CD4-positive, alpha-beta memory T cell (primary cell): ENCODE measurements around the gene KDM1A. TPM values are rescaled to one million over a fixed set of nuclear protein-coding genes. Genes with fewer than 3 reads are reported as not detected.

ENCODE experiments used
- CTCF ChIA-PET: fragments of 350-600 bp; sonication (Branson Sonifier 250); formaldehyde crosslinking; loops from one replicate; lab custom pipeline; 2021; ENCODE audit warnings: inconsistent platforms; ENCODE audit not compliant: partially characterized antibody; lab: Charles Lee
- POLR2A ChIA-PET: fragments of 350-600 bp; sonication (Branson Sonifier 250); formaldehyde crosslinking; loops from one replicate; lab custom pipeline; 2021; ENCODE audit not compliant: partially characterized antibody; lab: Charles Lee
- DNase-seq, 5 donors: peaks; one replicate each; pipeline versions ENCODE4 v3.0.0 to v3.0.0-alpha.2; 2020 to 2022; ENCODE audit warnings: mixed read lengths in 1 of 5
- H3K27ac ChIP-seq: one replicate; pipeline ENCODE4 v1.7.0; 2013; ENCODE audit warnings: low read depth, low read length
- H3K27me3 ChIP-seq: 2 replicates; pipeline ENCODE4 v1.7.0; 2013; ENCODE audit warnings: mild to moderate bottlenecking, low read length, moderate library complexity; ENCODE audit not compliant: insufficient read depth
- H3K36me3 ChIP-seq: 2 replicates; pipeline ENCODE4 v1.7.0; 2013; ENCODE audit warnings: mild to moderate bottlenecking, low read length, moderate library complexity; ENCODE audit not compliant: insufficient read depth
- H3K4me1 ChIP-seq: 2 replicates; pipeline ENCODE4 v1.7.0; 2013; ENCODE audit warnings: mild to moderate bottlenecking, low read length, moderate library complexity; ENCODE audit not compliant: insufficient read depth
- H3K4me3 ChIP-seq, 2 donors: one replicate each; pipeline ENCODE4 v1.7.0; 2013; ENCODE audit warnings: low read length in 2 of 2, mild to moderate bottlenecking in 1 of 2
- H3K9me3 ChIP-seq, 2 donors: one replicate each; pipeline ENCODE4 v1.7.0; 2013; ENCODE audit warnings: low read length in 2 of 2, control low read depth in 1 of 2; ENCODE audit not compliant: control insufficient read depth in 1 of 2
- H3K27ac Mint-ChIP-seq, 7 donors: one replicate each; pipeline ENCODE4 v1.8.0; 2020 to 2021; ENCODE audit warnings: mixed read lengths in 7 of 7, mild to moderate bottlenecking in 6 of 7, inconsistent platforms in 3 of 7, moderate library complexity in 3 of 7
- H3K27me3 Mint-ChIP-seq, 2 donors: one replicate each; pipeline ENCODE4 v1.8.0; 2020 to 2021; ENCODE audit warnings: mixed read lengths in 2 of 2
- H3K36me3 Mint-ChIP-seq, 2 donors: one replicate each; pipeline ENCODE4 v1.8.0; 2020 to 2021; ENCODE audit warnings: mixed read lengths in 2 of 2, inconsistent platforms in 1 of 2, mild to moderate bottlenecking in 1 of 2
- H3K4me1 Mint-ChIP-seq, 4 donors: one replicate each; pipeline ENCODE4 v1.8.0; 2020 to 2021; ENCODE audit warnings: mixed read lengths in 4 of 4, mild to moderate bottlenecking in 1 of 4
- H3K4me3 Mint-ChIP-seq, 8 donors: one replicate each; pipeline ENCODE4 v1.8.0; 2020 to 2021; ENCODE audit warnings: mixed read lengths in 8 of 8, mild to moderate bottlenecking in 7 of 8, moderate library complexity in 6 of 8, inconsistent platforms in 3 of 8
- H3K9me3 Mint-ChIP-seq, 8 donors: one replicate each; pipeline ENCODE4 v1.8.0; 2020 to 2021; ENCODE audit warnings: mixed read lengths in 8 of 8, mild to moderate bottlenecking in 5 of 8, inconsistent platforms in 3 of 8, moderate library complexity in 1 of 8
- intact Hi-C: fragments of 100-400 bp; cut with micrococcal nuclease; formaldehyde crosslinking; loops from one replicate; pipeline ENCODE4 v1.15.1; 2023
- polyA plus RNA-seq, 2 donors: library from polyadenylated mRNA; unstranded; fragments of 300-500 nt; fragmentation: Illumina TruSeq; gene quantifications; one replicate each; pipeline ENCODE4 v1.2.3, GENCODE V29; 2021
- total RNA-seq, 2 experiments: library from RNA; stranded (reverse); gene quantifications; one replicate each; pipeline ENCODE4 v1.2.3, GENCODE V29; 2021

Gene KDM1A
- total and polyA plus RNA-seq, 4 experiments from 2014 or later, result 39.6 to 47.2 (median 43.2) TPM

GRCh38 chr1:23081376-23081775, 62.1 kb downstream of the KDM1A start:
- H3K9me3 ChIP-seq, result no peaks in the 10 kb centered on the region
- no peaks in the 10 kb centered on the region for H3K27me3 ChIP-seq
- H3K4me1 Mint-ChIP-seq, result no peaks in the 10 kb centered on the region
- H3K36me3 ChIP-seq, result peaks cover 56% of the 10 kb centered on the region
- no peak overlapping the region for H3K27ac ChIP-seq
- peak overlapping the region in 6 of 7 donors; percentile 8 to 71 (median 55) for H3K27ac Mint-ChIP-seq
- H3K4me3 ChIP-seq, result no peak overlapping the region
- intact Hi-C loops, result no loop called here
- H3K36me3 Mint-ChIP-seq, result peaks cover 59 to 92% of the 10 kb centered on the region in 2 donors
- H3K9me3 Mint-ChIP-seq, result no peaks in the 10 kb centered on the region
- ChIA-PET POLR2A (no interaction called here), CTCF (interaction anchor here (2.2 kb wide), 2 partner anchors 11 to 103 kb away, joined by 4 to 9 read pairs; no protein-coding TSS in a partner anchor)
- no peaks in the 10 kb centered on the region for H3K4me1 ChIP-seq
- H3K27me3 Mint-ChIP-seq, result no peaks in the 10 kb centered on the region
- no peak overlapping the region for H3K4me3 Mint-ChIP-seq
- DNase-seq, result no peak

GRCh38 chr1:23083714-23084480, 64.6 kb downstream of the KDM1A start:
- no peaks in the 10 kb centered on the region for H3K4me1 Mint-ChIP-seq
- no peaks in the 10 kb centered on the region for H3K9me3 ChIP-seq
- no peaks in the 10 kb centered on the region for H3K27me3 Mint-ChIP-seq
- H3K9me3 Mint-ChIP-seq, result no peaks in the 10 kb centered on the region
- H3K36me3 ChIP-seq, result peaks cover 65% of the 10 kb centered on the region
- no peak overlapping the region for H3K4me3 ChIP-seq
- POLR2A ChIA-PET, result no interaction called here
- H3K27ac ChIP-seq, result no peak overlapping the region
- intact Hi-C loops, result no loop called here
- H3K4me3 Mint-ChIP-seq, result no peak overlapping the region
- H3K36me3 Mint-ChIP-seq, result peaks cover 58 to 95% of the 10 kb centered on the region in 2 donors
- H3K4me1 ChIP-seq, result no peaks in the 10 kb centered on the region
- CTCF ChIA-PET, result interaction anchor here (1.1 to 2.5 kb wide), 2 partner anchors 15 to 100 kb away, joined by 4 to 12 read pairs; no protein-coding TSS in a partner anchor
- peak overlapping the region in 3 of 7 donors; percentile 10 to 19 (median 17) for H3K27ac Mint-ChIP-seq
- H3K27me3 ChIP-seq, result no peaks in the 10 kb centered on the region
- DNase-seq, result no peak

- Histone ChIP-seq H3K27ac (no peak overlapping the region), H3K9me3 (no peaks in the 10 kb centered on the region), H3K4me1 (no peaks in the 10 kb centered on the region), H3K36me3 (peaks cover 59% of the 10 kb centered on the region), H3K27me3 (no peaks in the 10 kb centered on the region), H3K4me3 (no peak overlapping the region)
- Mint-ChIP-seq H3K9me3 (no peaks in the 10 kb centered on the region), H3K4me1 (no peaks in the 10 kb centered on the region), H3K27me3 (no peaks in the 10 kb centered on the region), H3K27ac (peak overlapping the region in 1 of 7 donors; percentile 58), H3K36me3 (peaks cover 49 to 91% of the 10 kb centered on the region in 2 donors), H3K4me3 (no peak overlapping the region)
- intact Hi-C loops, result no loop called here
- DNase-seq, result no peak
- CTCF ChIA-PET, result interaction anchor here (1.2 to 2.5 kb wide), 2 partner anchors 18 to 99 kb away, joined by 3 to 12 read pairs; no protein-coding TSS in a partner anchor
- POLR2A ChIA-PET, result no interaction called here
These were observed 65.6 kb downstream of the KDM1A start for GRCh38 chr1:23084880-23085279.

DNA sequence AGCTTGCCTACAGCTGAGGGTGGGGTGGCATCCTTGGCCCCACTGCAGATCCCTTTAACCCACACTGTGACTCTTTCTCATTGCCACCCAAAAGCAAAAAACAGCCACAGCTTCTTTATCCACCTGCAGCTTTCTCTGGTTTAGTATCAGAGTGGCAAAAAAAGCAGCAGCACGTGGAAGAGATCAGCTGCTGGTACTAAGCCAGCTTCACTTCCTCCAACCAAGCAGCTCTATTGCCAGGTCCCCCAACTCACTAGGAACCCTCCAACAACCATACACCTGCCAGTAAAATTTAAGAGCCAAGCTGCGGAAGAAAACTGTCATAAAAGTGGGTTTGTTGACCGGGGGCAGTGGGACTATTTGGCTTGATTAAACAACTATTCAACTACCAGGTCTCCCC, 66.4 kb downstream of the KDM1A start:
- intact Hi-C loops, result no loop called here
- POLR2A ChIA-PET, result no interaction called here
- H3K27ac ChIP-seq, result no peak overlapping the region
- no peaks in the 10 kb centered on the region for H3K27me3 Mint-ChIP-seq
- H3K4me3 Mint-ChIP-seq, result no peak overlapping the region
- H3K9me3 ChIP-seq, result no peaks in the 10 kb centered on the region
- CTCF ChIA-PET, result interaction anchor here (1.2 to 2.5 kb wide), 3 partner anchors 10 to 99 kb away, joined by 3 to 12 read pairs (median 4); no protein-coding TSS in a partner anchor
- H3K9me3 Mint-ChIP-seq, result no peaks in the 10 kb centered on the region
- H3K36me3 Mint-ChIP-seq, result peaks cover 44 to 88% of the 10 kb centered on the region in 2 donors
- peaks cover 52% of the 10 kb centered on the region for H3K36me3 ChIP-seq
- no peaks in the 10 kb centered on the region for H3K4me1 Mint-ChIP-seq
- H3K27ac Mint-ChIP-seq, result peak overlapping the region in 3 of 7 donors; percentile 26 to 64 (median 63)
- DNase-seq, result no peak
- no peaks in the 10 kb centered on the region for H3K27me3 ChIP-seq
- H3K4me1 ChIP-seq, result no peaks in the 10 kb centered on the region
- H3K4me3 ChIP-seq, result no peak overlapping the region

DNA sequence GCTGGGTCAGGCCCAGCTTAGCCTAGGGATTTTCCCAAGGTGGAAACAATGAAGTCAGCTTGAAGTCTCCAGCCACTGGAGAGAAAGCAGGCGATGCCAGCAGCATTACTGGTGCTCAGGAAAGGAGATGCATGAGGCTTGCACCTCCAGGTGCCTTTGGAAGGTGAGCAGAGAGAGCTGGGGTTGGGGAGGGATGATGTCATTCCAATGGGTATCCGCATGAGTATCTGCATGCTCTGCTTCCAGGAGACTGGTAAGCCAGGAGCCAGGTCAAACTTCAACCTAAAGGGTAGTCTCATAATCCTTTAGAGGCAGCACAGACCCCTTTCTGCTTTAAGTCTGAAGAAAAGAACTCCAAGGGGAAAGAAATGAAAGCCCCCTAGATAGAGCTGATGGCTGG, 68.8 kb downstream of the KDM1A start:
- intact Hi-C loops, result no loop called here

DNA sequence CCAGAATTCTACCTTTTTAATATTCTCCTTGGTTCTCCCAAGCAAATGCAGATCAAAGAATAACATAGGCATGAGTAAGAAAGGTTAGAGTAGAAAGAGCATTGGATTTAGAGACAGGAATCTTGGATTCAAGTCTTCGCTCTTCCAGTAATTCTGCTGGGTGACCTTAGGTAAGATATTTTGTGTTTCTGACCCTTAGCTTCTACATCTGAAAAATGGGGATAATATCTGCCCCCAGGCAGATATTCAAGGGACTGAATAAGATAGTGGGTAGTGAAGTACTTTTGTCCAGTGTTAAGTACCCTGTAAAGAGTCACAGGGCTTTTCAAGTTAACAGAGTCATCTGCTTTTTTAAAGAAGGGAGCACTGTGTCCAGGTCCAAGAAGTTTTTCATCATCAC, 70.8 kb downstream of the KDM1A start:
- no peak overlapping the region for H3K4me3 Mint-ChIP-seq
- Histone ChIP-seq H3K9me3 (no peaks in the 10 kb centered on the region), H3K36me3 (peaks cover 45% of the 10 kb centered on the region), H3K27me3 (no peaks in the 10 kb centered on the region), H3K4me3 (no peak overlapping the region), H3K27ac (no peak overlapping the region), H3K4me1 (no peaks in the 10 kb centered on the region)
- H3K36me3 Mint-ChIP-seq, result peaks cover 44 to 75% of the 10 kb centered on the region in 2 donors
- no peaks in the 10 kb centered on the region for H3K9me3 Mint-ChIP-seq
- H3K27ac Mint-ChIP-seq, result peak overlapping the region in 2 of 7 donors; percentile 9 to 13
- intact Hi-C loops, result no loop called here
- ChIA-PET CTCF (interaction anchor here (1.7 to 4.8 kb wide), 2 partner anchors 9 to 95 kb away, joined by 8 to 33 read pairs; no protein-coding TSS in a partner anchor), POLR2A (no interaction called here)
- no peaks in the 10 kb centered on the region for H3K27me3 Mint-ChIP-seq
- DNase-seq, result no peak
- H3K4me1 Mint-ChIP-seq, result peaks cover 0 to 1% (median 0%) of the 10 kb centered on the region in 4 donors

More for the DNA sequence above, 68.8 kb downstream of the KDM1A start:
- H3K9me3 Mint-ChIP-seq, result no peaks in the 10 kb centered on the region
- H3K27me3 Mint-ChIP-seq, result no peaks in the 10 kb centered on the region
- no peaks in the 10 kb centered on the region for H3K9me3 ChIP-seq
- ChIA-PET CTCF (interaction anchor here (4.8 kb wide), 1 partner anchor 97 kb away, joined by 33 read pairs; no protein-coding TSS in a partner anchor), POLR2A (no interaction called here)
- no peaks in the 10 kb centered on the region for H3K27me3 ChIP-seq
- peaks cover 0 to under 1% (median 0%) of the 10 kb centered on the region in 4 donors for H3K4me1 Mint-ChIP-seq
- H3K36me3 ChIP-seq, result peaks cover 38% of the 10 kb centered on the region
- no peak overlapping the region for H3K4me3 Mint-ChIP-seq
- no peak for DNase-seq
- H3K4me1 ChIP-seq, result no peaks in the 10 kb centered on the region
- no peak overlapping the region for H3K4me3 ChIP-seq
- peak overlapping the region in 4 of 7 donors; percentile 21 to 72 (median 40) for H3K27ac Mint-ChIP-seq
- H3K36me3 Mint-ChIP-seq, result peaks cover 40 to 81% of the 10 kb centered on the region in 2 donors
- H3K27ac ChIP-seq, result no peak overlapping the region

GRCh38 chr1:23091545-23091944, 72.3 kb downstream of the KDM1A start:
- Histone ChIP-seq H3K27me3 (no peaks in the 10 kb centered on the region), H3K4me3 (no peak overlapping the region), H3K4me1 (no peaks in the 10 kb centered on the region), H3K9me3 (no peaks in the 10 kb centered on the region), H3K27ac (no peak overlapping the region), H3K36me3 (peaks cover 45% of the 10 kb centered on the region)
- Mint-ChIP-seq H3K4me1 (peaks cover 0 to 3% (median 0%) of the 10 kb centered on the region in 4 donors), H3K27me3 (no peaks in the 10 kb centered on the region), H3K36me3 (peaks cover 37 to 65% of the 10 kb centered on the region in 2 donors), H3K9me3 (no peaks in the 10 kb centered on the region), H3K4me3 (no peak overlapping the region), H3K27ac (peak overlapping the region in 1 of 7 donors; percentile 8)
- intact Hi-C loops, result no loop called here
- DNase-seq, result no peak
- ChIA-PET POLR2A (no interaction called here), CTCF (interaction anchor here (13.6 kb wide), 1 partner anchor 93 kb away, joined by 694 read pairs; no protein-coding TSS in a partner anchor)
